Right lung (tissue), 5 donors: ENCODE measurements around the gene PARG. TPM values are rescaled to one million over a fixed set of nuclear protein-coding genes. Genes with fewer than 3 reads are reported as not detected.
"Not testable (repeated sequence)": the region's sequence is repeated elsewhere in the genome, so short reads cannot be mapped to it uniquely, and the experiment has no call there.

Source experiments
- DNase-seq, 2 donors: peaks; one replicate each; pipeline ENCODE4 v3.0.0-alpha.2; 2013
- polyA plus RNA-seq, 5 donors: library from polyadenylated mRNA; unstranded; fragments of 120-200 nt; gene quantifications; one replicate each; pipeline versions ENCODE4 v1.2.1 to v1.2.3, GENCODE V29; 2013; ENCODE audit warnings: inconsistent platforms in 1 of 5, low replicate concordance in 1 of 5; ENCODE audit not compliant: insufficient read length in 5 of 5, insufficient read depth in 1 of 5

Gene PARG
- polyA plus RNA-seq, 5 donors: 22.3 to 31.3 (median 29.8) TPM

GRCh38 chr10:49831352-49832035 lies 110.3 kb downstream of the PARG start:
- DNase-seq: no peak

DNA sequence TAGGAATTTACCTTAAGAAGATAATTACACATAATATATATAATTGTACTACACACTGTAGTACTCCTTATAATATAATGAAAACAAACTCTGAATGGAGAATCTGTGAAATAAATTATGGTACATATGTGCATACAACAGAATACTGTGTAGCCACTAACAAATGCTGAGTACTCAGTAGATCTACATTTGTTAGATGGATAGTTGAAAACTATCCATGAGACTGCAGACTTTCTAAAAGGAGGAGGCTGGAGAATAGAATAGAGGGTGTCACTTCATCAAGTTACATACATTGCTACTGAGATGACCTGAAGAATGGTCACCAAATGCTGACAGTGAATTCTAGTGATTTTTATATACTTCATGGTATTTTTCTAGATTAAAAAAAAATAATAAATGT lies 111.0 kb downstream of the PARG start:
- DNase-seq: no peak

DNA sequence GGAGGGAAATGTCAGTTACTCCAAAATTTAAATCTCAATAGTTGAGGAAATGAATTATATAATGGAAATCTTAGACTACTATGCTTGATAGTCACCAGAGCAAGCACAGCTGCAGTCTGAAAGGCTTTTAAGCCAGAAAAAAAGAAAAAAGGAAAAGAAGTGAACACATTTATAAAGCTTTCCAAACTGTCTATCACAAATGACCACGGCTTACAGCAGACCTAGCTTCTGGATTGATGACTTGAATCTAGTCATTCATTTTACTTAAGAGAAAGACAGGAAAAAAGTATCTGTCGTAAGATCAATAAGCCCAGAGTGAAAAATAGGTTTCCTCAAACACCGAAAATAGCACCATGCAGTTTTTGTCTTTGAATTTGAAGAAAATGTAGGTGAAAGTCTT lies 111.8 kb downstream of the PARG start:
- no peak for DNase-seq

- DNase-seq: no peak
These were observed 114.5 kb downstream of the PARG start for GRCh38 chr10:49827297-49827696.

GRCh38 chr10:49819234-49819958 lies 122.4 kb downstream of the PARG start:
- no peak for DNase-seq

DNA sequence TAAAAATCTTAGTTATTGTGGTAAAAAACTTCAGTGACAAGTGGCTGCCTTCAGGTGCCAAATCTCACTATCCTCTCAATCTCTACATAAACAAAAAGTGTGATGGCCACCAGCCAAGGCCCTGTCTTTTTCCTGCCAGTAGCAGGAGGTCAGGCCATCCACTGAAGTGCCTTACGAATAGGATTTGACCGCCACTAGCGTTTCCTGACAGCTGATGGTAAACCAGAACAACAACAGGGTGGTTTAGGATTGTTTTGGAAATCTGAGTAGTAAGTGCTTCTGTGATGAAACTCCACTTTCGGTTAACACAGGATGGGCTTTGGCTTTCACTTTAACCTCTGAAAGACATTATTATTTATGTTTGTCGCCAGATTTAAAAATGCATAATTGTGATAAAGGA lies 124.0 kb downstream of the PARG start:
- DNase-seq: no peak

- DNase-seq: no peak
These were observed 137.8 kb downstream of the PARG start for GRCh38 chr10:49803988-49804387.

DNA sequence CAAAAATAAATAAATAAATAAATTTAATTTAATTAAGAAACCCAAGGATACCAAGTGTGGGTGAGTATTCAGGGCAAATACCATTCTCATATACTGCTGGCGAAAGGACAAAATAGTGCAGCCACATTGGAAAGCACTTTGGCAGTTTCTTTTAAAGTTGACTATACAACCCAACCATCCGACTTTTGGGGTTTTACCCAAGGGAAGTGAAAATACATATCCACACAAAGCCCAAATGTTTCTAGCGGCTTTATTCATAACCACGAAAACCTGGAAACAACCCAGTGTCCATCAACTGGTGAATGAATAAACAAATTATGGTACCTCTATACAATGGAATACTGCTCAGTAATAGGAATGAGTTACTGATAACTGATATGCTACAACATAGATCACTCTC lies 143.6 kb downstream of the PARG start:
- no peak for DNase-seq

DNA sequence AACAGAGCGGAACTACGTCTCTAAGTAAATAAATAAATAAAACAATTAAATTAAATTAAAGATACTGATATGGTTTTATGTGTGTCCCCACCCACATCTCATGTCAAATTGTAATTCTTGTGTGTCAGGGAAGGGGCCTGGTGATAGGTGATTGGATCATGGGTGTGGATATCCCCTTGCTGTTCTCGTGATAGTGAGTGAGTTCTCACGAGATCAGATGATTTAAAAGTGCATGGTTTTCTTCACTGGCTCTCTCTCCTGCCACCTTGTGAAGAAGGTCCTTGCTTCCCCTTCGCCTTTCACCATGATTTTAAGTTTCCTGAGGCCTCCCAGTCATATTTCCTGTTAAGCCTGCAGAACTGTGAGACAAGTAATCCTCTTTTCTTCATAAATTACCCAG lies 150.7 kb downstream of the PARG start:
- no peak for DNase-seq

DNA sequence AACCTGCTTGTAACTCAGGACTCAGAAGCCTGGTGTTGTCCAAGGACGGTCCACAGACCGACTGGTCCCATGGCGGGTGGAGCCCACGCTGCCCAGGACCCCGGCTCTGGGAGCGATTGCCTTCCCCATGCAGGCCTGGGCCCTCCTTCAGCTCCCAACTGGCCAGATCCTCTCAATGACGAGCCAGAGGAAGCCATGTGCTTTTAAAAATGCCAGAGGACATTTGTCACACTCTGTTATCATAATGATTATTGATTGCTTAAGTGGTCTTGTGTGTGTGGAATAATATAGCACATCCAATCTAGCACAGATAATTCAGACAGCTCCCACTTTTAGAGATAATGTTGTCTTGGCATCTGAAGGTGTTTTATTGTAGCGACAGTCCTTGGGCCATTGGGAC lies 157.1 kb downstream of the PARG start:
- no peak for DNase-seq

DNA sequence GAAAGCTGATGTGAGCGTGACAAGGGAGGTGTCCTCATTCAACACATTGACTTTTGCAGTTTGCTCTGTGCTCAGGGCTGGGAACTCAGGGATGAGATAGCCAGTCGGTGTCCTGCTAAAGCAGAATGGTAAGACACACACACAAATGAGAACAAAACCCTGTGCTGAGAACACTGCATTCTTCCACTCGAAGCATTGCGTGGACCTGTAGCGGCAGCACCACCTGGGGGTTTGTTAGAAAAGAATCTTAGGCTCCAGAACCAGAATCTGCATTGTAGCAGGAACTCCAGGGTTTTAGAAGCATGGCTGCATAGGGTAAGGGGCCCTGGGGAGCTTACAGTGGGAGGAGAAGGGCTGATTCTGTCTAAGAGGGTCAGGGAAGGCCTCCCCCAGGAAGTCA lies 158.2 kb downstream of the PARG start:
- DNase-seq: no peak

GRCh38 chr10:49781247-49781646 lies 160.6 kb downstream of the PARG start:
- DNase-seq: no peak

DNA sequence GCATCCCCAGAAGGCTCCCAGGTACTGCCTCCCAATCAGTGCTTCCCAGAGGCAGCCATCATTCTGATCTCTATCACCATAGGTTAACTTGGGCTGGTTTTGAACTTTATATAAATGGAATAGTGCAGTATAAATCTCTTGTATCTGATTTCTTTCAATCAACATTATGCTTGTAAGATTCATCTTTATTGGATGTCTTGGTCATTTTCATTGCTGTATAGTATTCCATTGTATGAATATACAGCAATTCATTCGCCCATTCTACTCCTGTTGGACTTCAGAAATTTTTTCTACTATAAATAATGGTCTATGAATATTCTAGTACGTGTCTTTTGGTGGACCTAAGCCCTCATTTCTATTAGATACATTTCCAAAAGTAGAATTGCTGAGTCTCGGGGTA lies 163.6 kb downstream of the PARG start:
- DNase-seq: no peak

GRCh38 chr10:49776851-49777250 lies 165.0 kb downstream of the PARG start:
- DNase-seq: no peak

DNA sequence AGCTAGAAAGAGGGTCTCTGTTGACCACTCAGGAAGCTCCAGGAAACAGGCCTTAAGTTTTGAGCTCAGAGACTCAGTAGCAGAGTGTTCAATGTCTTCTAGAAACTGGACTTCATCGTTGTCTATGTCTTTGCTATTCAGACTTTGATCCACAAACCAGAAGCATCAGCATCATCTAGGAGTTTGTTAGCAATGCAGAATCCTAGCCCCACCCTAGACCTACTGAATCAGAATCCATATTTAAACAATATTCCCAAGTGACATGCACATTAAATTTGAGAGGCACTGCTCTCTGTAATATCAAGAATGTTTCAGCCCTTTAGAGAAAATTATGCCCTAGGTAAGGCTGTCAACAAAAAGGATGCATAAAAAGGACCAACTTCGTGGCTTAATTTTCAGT lies 166.8 kb downstream of the PARG start:
- DNase-seq: no peak

- not testable (repeated sequence) for DNase-seq
These were observed 168.9 kb downstream of the PARG start for GRCh38 chr10:49772944-49773343.

DNA sequence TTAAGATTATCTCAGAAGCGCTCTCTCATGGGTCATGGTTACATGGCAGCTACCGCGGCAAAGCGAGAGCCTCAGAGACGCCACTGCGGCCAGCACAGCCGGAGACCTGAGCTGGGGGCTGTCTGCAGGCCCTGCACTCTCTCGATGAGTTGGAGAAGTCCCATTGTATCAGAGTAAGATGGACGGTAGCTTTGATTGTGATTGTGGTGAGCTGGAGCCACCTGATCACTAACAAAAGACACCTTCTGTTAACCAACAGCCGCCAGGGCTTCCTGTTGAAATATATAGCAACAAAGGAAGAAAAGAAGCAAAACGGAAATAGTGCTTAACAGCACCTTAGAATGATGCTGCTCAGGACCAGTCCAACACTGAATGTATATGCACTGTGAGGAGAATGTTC lies 170.8 kb downstream of the PARG start:
- DNase-seq: not testable (repeated sequence)

GRCh38 chr10:49769692-49770091 lies 172.1 kb downstream of the PARG start:
- no peak for DNase-seq

DNA sequence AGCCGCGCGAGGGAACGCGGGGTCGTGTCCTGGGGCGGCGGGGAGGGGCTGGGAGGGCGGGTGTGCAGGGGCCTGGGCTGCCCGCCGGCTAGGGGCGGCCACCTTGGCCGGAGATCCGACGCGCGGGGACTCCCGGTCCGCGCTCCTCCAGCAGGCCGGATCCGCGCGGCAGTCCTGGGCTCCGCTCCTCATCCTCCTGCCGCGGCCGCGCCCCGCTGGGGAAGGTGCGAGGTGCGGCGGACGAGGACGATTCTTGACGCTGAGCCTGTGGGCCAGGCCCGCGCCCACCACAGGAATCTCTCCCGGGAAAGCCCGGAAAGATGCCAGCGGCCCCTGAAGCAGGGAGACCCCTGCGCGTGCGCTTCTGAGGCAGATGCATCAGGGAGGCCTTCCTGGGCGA lies 173.1 kb downstream of the PARG start:
- DNase-seq: no peak

GRCh38 chr10:49768329-49768728 lies 173.5 kb downstream of the PARG start:
- no peak for DNase-seq
